NB4 (cell line): Measurements from ENCODE around the gene RASGRP1.

Source experiments
- MYC ChIP-seq: IDR thresholded peaks from 2 replicates; pipeline ENCODE4 v1.6.1; 2011; ENCODE audit warnings: low read depth, low read length
- POLR2A ChIP-seq: IDR thresholded peaks from 2 replicates; pipeline ENCODE4 v1.6.1; 2011; ENCODE audit warnings: mild to moderate bottlenecking; ENCODE audit not compliant: insufficient read length; ENCODE audit errors: extremely low read depth
- TF ChIP-seq, protein P1 (sequence below): IDR thresholded peaks from one replicate; pipeline ENCODE4 v1.5.1; 2012; ENCODE audit warnings: low read depth, low read length
- TF ChIP-seq, protein P2 (sequence below): IDR thresholded peaks from 2 replicates; pipeline ENCODE4 v1.6.1; 2011; ENCODE audit warnings: low read depth, low read length

DNA sequence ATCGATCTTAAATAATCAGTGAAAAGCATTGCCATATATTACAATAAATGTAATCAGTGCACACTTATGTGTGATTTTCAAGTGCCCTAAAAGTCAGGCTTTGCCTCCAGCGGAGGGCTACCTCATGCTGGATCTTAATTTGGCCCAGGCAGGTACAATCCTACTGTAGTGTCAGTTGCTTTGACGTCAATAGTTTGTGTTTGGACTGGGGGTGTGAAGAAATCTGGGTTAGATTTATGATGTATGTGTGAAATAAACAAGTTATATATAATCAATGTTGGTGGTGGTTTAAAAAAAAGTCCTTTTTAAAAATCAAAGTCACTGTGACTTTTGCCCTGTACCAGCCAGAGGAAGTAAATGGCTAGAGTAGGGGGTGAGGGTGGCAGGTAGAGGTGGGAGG, 14.0 kb upstream of the RASGRP1 start:
- TF ChIP-seq, protein P1, sequence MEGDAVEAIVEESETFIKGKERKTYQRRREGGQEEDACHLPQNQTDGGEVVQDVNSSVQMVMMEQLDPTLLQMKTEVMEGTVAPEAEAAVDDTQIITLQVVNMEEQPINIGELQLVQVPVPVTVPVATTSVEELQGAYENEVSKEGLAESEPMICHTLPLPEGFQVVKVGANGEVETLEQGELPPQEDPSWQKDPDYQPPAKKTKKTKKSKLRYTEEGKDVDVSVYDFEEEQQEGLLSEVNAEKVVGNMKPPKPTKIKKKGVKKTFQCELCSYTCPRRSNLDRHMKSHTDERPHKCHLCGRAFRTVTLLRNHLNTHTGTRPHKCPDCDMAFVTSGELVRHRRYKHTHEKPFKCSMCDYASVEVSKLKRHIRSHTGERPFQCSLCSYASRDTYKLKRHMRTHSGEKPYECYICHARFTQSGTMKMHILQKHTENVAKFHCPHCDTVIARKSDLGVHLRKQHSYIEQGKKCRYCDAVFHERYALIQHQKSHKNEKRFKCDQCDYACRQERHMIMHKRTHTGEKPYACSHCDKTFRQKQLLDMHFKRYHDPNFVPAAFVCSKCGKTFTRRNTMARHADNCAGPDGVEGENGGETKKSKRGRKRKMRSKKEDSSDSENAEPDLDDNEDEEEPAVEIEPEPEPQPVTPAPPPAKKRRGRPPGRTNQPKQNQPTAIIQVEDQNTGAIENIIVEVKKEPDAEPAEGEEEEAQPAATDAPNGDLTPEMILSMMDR, result no peak
- no peak for TF ChIP-seq POLR2A
- TF ChIP-seq, protein P2, sequence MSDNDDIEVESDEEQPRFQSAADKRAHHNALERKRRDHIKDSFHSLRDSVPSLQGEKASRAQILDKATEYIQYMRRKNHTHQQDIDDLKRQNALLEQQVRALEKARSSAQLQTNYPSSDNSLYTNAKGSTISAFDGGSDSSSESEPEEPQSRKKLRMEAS, result no peak
- TF ChIP-seq MYC, result no peak
